LNCAP (cell line): ENCODE results near the gene CXorf65.

ENCODE experiments used
- TF ChIP-seq, protein P1 (sequence below): fragments of 450-650 bp; IDR thresholded peaks from 2 replicates; pipeline ENCODE4 v1.5.1; 2017; ENCODE audit warnings: mild to moderate bottlenecking

Gene CXorf65

DNA sequence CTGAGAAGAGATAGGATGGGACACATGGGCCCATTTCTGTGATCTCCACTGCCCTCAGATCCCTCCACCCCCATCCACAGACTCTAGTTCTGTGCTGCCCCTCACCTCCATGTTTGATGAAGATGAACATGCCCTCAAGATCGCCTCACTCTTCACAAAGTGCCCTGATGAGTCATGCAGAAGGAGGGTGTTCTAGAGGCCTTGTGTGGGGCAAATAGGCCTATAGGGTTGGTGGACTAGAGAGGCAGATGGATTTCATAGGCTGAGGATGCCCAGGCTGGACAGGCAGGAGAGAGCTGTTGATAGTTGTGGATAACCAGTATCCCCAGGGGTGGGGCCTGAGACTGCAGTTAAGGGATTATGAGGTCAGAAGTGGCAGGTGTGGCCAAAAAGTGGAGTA, at the start of gene CXorf65:
Gene CXorf65 (minus strand): TSS at position 314 of the 400 bp plus-strand sequence. CDS start 184 bp downstream, at position 130.
- TF ChIP-seq, protein P1, sequence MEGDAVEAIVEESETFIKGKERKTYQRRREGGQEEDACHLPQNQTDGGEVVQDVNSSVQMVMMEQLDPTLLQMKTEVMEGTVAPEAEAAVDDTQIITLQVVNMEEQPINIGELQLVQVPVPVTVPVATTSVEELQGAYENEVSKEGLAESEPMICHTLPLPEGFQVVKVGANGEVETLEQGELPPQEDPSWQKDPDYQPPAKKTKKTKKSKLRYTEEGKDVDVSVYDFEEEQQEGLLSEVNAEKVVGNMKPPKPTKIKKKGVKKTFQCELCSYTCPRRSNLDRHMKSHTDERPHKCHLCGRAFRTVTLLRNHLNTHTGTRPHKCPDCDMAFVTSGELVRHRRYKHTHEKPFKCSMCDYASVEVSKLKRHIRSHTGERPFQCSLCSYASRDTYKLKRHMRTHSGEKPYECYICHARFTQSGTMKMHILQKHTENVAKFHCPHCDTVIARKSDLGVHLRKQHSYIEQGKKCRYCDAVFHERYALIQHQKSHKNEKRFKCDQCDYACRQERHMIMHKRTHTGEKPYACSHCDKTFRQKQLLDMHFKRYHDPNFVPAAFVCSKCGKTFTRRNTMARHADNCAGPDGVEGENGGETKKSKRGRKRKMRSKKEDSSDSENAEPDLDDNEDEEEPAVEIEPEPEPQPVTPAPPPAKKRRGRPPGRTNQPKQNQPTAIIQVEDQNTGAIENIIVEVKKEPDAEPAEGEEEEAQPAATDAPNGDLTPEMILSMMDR: no peak

GRCh38 chrX:71154641-71155040, 48.1 kb upstream of the CXorf65 start:
- TF ChIP-seq, protein P1: no peak

- TF ChIP-seq, protein P1: no peak
Measured at GRCh38 chrX:71154196-71154595, 47.7 kb upstream of the CXorf65 start.

- TF ChIP-seq, protein P1: no peak
Measured at GRCh38 chrX:71151366-71151765, 44.8 kb upstream of the CXorf65 start.

GRCh38 chrX:71148278-71148663, 41.7 kb upstream of the CXorf65 start:
- TF ChIP-seq, protein P1: no peak

- TF ChIP-seq, protein P1: no peak
Measured at GRCh38 chrX:71147496-71148277, 41.1 kb upstream of the CXorf65 start.

DNA sequence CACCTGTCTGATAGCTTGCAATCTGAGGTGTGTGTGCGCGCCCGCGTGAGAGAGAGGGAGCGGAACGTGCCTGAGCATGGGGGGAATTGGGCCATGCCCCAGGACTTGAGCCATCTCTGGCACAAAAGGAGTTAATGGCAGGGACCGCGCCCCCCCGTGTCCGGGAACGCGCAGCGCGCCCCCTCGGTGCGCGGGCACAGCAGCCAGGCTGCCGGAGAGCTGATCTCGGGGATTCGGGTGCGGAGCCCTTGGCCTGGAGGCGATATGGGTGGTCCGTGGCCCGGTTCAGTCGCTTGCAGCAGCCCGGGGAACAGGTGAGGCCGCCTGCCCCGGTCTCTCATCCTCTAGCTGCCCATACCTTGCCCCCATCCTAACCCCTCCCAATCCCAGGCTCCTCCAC, 38.1 kb upstream of the CXorf65 start, which contains the start of gene NLGN3:
Gene NLGN3 (plus strand): TSS at position 191 of the 400 bp plus-strand sequence. CDS start 2,909 bp downstream, outside the sequence.
- TF ChIP-seq, protein P1: no peak
